Head of caudate nucleus (tissue), 42 donors: ENCODE data around the gene BPI.
"Not testable (repeated sequence)": the region's sequence is repeated elsewhere in the genome, so short reads cannot be mapped to it uniquely, and the experiment has no call there.

Source experiments
- DNase-seq, 42 donors: peaks; one replicate each; pipeline versions ENCODE4 v3.0.0 to v3.0.0-alpha.2; 2020 to 2021; ENCODE audit warnings: mixed read lengths in 7 of 42
- intact Hi-C: fragments of 100-400 bp; cut with DNase I; formaldehyde crosslinking; loops from one replicate; pipeline ENCODE4 v1.15.0; 2022

Gene BPI

GRCh38 chr20:38297916-38298674 lies 5.9 kb upstream of the BPI start:
- intact Hi-C loops: no loop called here
- DNase-seq: no peak

- DNase-seq: peak in 37 of 42 donors; percentile 12 to 76 (median 47)
- intact Hi-C loops: no loop called here
These were observed 5.1 kb upstream of the BPI start for GRCh38 chr20:38298768-38299288.

- intact Hi-C loops: no loop called here
- DNase-seq: no peak
These were observed 4.0 kb upstream of the BPI start for GRCh38 chr20:38299963-38300362.

- intact Hi-C loops: no loop called here
- DNase-seq: no peak
These were observed 3.5 kb upstream of the BPI start for GRCh38 chr20:38300438-38300837.

GRCh38 chr20:38301309-38301708 lies 2.6 kb upstream of the BPI start:
- no peak for DNase-seq
- intact Hi-C loops: no loop called here

GRCh38 chr20:38302786-38303185 lies 1.2 kb upstream of the BPI start:
- intact Hi-C loops: no loop called here
- DNase-seq: peak in 14 of 42 donors; percentile 15 to 56 (median 26)

GRCh38 chr20:38304845-38305447 lies 990 bp downstream of the BPI start:
- DNase-seq: peak in 39 of 42 donors; percentile 21 to 80 (median 49)
- intact Hi-C loops: no loop called here

- intact Hi-C loops: no loop called here
- no peak for DNase-seq
These were observed 1.6 kb downstream of the BPI start for GRCh38 chr20:38305541-38305940.

GRCh38 chr20:38306379-38306778 lies 2.4 kb downstream of the BPI start:
- intact Hi-C loops: no loop called here
- DNase-seq: no peak

GRCh38 chr20:38307371-38308046 lies 3.6 kb downstream of the BPI start:
- intact Hi-C loops: no loop called here
- DNase-seq: no peak

GRCh38 chr20:38308047-38308438 lies 4.1 kb downstream of the BPI start:
- intact Hi-C loops: no loop called here
- DNase-seq: no peak

- intact Hi-C loops: no loop called here
These were observed 4.5 kb downstream of the BPI start for GRCh38 chr20:38308447-38308846.

GRCh38 chr20:38311091-38311490 lies 7.1 kb downstream of the BPI start:
- DNase-seq: no peak
- intact Hi-C loops: no loop called here

More at GRCh38 chr20:38308447-38308846, 4.5 kb downstream of the BPI start:
- DNase-seq: no peak

GRCh38 chr20:38311491-38311890 lies 7.5 kb downstream of the BPI start:
- no peak for DNase-seq
- intact Hi-C loops: no loop called here

- intact Hi-C loops: no loop called here
- no peak for DNase-seq
These were observed 9.7 kb downstream of the BPI start for GRCh38 chr20:38313676-38314075.

GRCh38 chr20:38314350-38314749 lies 10.4 kb downstream of the BPI start:
- DNase-seq, intact Hi-C loops: not testable (repeated sequence)

GRCh38 chr20:38315290-38315966 lies 11.5 kb downstream of the BPI start:
- intact Hi-C loops: no loop called here
- DNase-seq: peak in 33 of 42 donors; percentile 19 to 80 (median 48)

- no peak for DNase-seq
- intact Hi-C loops: no loop called here
These were observed 12.4 kb downstream of the BPI start for GRCh38 chr20:38316341-38316740.

GRCh38 chr20:38317422-38317821 lies 13.5 kb downstream of the BPI start:
- intact Hi-C loops: no loop called here
- no peak for DNase-seq
